Stimulated activated naive CD8-positive, alpha-beta T cell treated with anti-CD3 and anti-CD28 coated beads, Interleukin-15, amount 100 ng/mL, for 72 hours (primary cell): ENCODE results near the gene RNF145.
A peak's percentile ranks its signal among the peaks of the same experiment; 100 is the strongest.
"Not testable (repeated sequence)": the region's sequence is repeated elsewhere in the genome, so short reads cannot be mapped to it uniquely, and the experiment has no call there.

Experiments
- ATAC-seq: fragments of 150-1000 bp; cut with Tn5 transposase; 2 replicates; pipeline ENCODE4 v1.10.0; 2021; ENCODE audit warnings: mild to moderate bottlenecking, moderate library complexity
- DNase-seq, 2 donors: peaks; one replicate each; pipeline ENCODE4 v3.0.0; 2021 to 2022
- H3K27ac Mint-ChIP-seq, 2 donors: one replicate each; pipeline ENCODE4 v1.8.0; 2022; ENCODE audit warnings: mild to moderate bottlenecking in 2 of 2, mixed read lengths in 2 of 2, moderate library complexity in 2 of 2
- H3K27me3 Mint-ChIP-seq: one replicate; pipeline ENCODE4 v1.8.0; 2022; ENCODE audit warnings: mixed read lengths
- H3K4me1 Mint-ChIP-seq: one replicate; pipeline ENCODE4 v1.8.0; 2022; ENCODE audit warnings: mild to moderate bottlenecking, mixed read lengths
- H3K4me3 Mint-ChIP-seq, 2 donors: one replicate each; pipeline ENCODE4 v1.8.0; 2022; ENCODE audit warnings: mild to moderate bottlenecking in 2 of 2, mixed read lengths in 2 of 2, moderate library complexity in 1 of 2
- H3K9me3 Mint-ChIP-seq, 2 donors: one replicate each; pipeline ENCODE4 v1.8.0; 2022; ENCODE audit warnings: mixed read lengths in 2 of 2

RNF145 gene

GRCh38 chr5:159161361-159162214 is 47.8 kb downstream of the RNF145 start:
- Mint-ChIP-seq H3K4me1 (peaks cover 76% of the 10 kb centered on the region), H3K9me3 (no peaks in the 10 kb centered on the region), H3K4me3 (no peak overlapping the region), H3K27me3 (no peaks in the 10 kb centered on the region), H3K27ac (no peak overlapping the region)
- DNase-seq (no peak), ATAC-seq (no peak)

- H3K9me3 Mint-ChIP-seq, H3K27me3 Mint-ChIP-seq, ATAC-seq, H3K4me3 Mint-ChIP-seq, DNase-seq: not testable (repeated sequence)
- Mint-ChIP-seq H3K4me1 (peaks cover 63% of the 10 kb centered on the region), H3K27ac (peak overlapping the region; percentile 67 to 94)
Observed at GRCh38 chr5:159158553-159159091, 50.7 kb downstream of the RNF145 start.

GRCh38 chr5:159157552-159157951 is 51.8 kb downstream of the RNF145 start:
- no peaks in the 10 kb centered on the region for H3K27me3 Mint-ChIP-seq
- no peak overlapping the region for H3K4me3 Mint-ChIP-seq
- DNase-seq (no peak), ATAC-seq (no peak)
- H3K27ac Mint-ChIP-seq, result no peak overlapping the region
- H3K9me3 Mint-ChIP-seq, result no peaks in the 10 kb centered on the region
- H3K4me1 Mint-ChIP-seq, result peaks cover 52% of the 10 kb centered on the region

GRCh38 chr5:159156426-159157238 is 52.7 kb downstream of the RNF145 start:
- Mint-ChIP-seq H3K27ac (no peak overlapping the region), H3K9me3 (no peaks in the 10 kb centered on the region), H3K4me1 (peaks cover 47% of the 10 kb centered on the region), H3K4me3 (no peak overlapping the region), H3K27me3 (no peaks in the 10 kb centered on the region)
- DNase-seq, result peak in 1 of 2 donors; percentile 29
- ATAC-seq, result peak; percentile 85

GRCh38 chr5:159155960-159156359 is 53.4 kb downstream of the RNF145 start:
- ATAC-seq, result no peak
- peaks cover 2% of the 10 kb centered on the region for H3K27me3 Mint-ChIP-seq
- no peak for DNase-seq
- H3K9me3 Mint-ChIP-seq, result no peaks in the 10 kb centered on the region
- H3K4me3 Mint-ChIP-seq, result no peak overlapping the region
- no peak overlapping the region for H3K27ac Mint-ChIP-seq
- peaks cover 41% of the 10 kb centered on the region for H3K4me1 Mint-ChIP-seq

- no peak for ATAC-seq
- peaks cover 9% of the 10 kb centered on the region for H3K27me3 Mint-ChIP-seq
- H3K4me3 Mint-ChIP-seq, result no peak overlapping the region
Observed at GRCh38 chr5:159152876-159153275, 56.5 kb downstream of the RNF145 start.

GRCh38 chr5:159149085-159149484 is 60.3 kb downstream of the RNF145 start:
- Mint-ChIP-seq H3K9me3 (peaks cover 0 to 6% of the 10 kb centered on the region in 2 donors), H3K4me1 (no peaks in the 10 kb centered on the region), H3K27me3 (peaks cover 9% of the 10 kb centered on the region), H3K27ac (no peak overlapping the region), H3K4me3 (no peak overlapping the region)
- DNase-seq (no peak), ATAC-seq (no peak)

More at GRCh38 chr5:159152876-159153275, 56.5 kb downstream of the RNF145 start:
- Mint-ChIP-seq H3K4me1 (peaks cover 22% of the 10 kb centered on the region), H3K9me3 (no peaks in the 10 kb centered on the region), H3K27ac (no peak overlapping the region)
- no peak for DNase-seq

- ATAC-seq, result no peak
- Mint-ChIP-seq H3K27me3 (peaks cover 12% of the 10 kb centered on the region), H3K4me1 (no peaks in the 10 kb centered on the region), H3K4me3 (no peak overlapping the region), H3K27ac (no peak overlapping the region), H3K9me3 (peaks cover 0 to 6% of the 10 kb centered on the region in 2 donors)
- DNase-seq, result no peak
Observed at GRCh38 chr5:159147976-159148375, 61.4 kb downstream of the RNF145 start.

- DNase-seq, result no peak
- H3K4me1 Mint-ChIP-seq, result no peaks in the 10 kb centered on the region
- H3K4me3 Mint-ChIP-seq, result no peak overlapping the region
- no peak for ATAC-seq
- no peak overlapping the region for H3K27ac Mint-ChIP-seq
- peaks cover 23% of the 10 kb centered on the region for H3K27me3 Mint-ChIP-seq
- peaks cover 0 to 6% of the 10 kb centered on the region in 2 donors for H3K9me3 Mint-ChIP-seq
Observed at GRCh38 chr5:159146839-159147238, 62.5 kb downstream of the RNF145 start.

GRCh38 chr5:159145160-159145559 is 64.2 kb downstream of the RNF145 start:
- H3K27ac Mint-ChIP-seq, H3K9me3 Mint-ChIP-seq, H3K4me1 Mint-ChIP-seq, DNase-seq, H3K4me3 Mint-ChIP-seq, ATAC-seq: not testable (repeated sequence)
- H3K27me3 Mint-ChIP-seq, result peaks cover 22% of the 10 kb centered on the region

- Mint-ChIP-seq H3K27me3 (peaks cover 30% of the 10 kb centered on the region), H3K27ac (no peak overlapping the region), H3K4me3 (no peak overlapping the region), H3K9me3 (peaks cover 0 to 4% of the 10 kb centered on the region in 2 donors), H3K4me1 (no peaks in the 10 kb centered on the region)
- no peak for ATAC-seq
- no peak for DNase-seq
Observed at GRCh38 chr5:159139802-159140201, 69.6 kb downstream of the RNF145 start.

GRCh38 chr5:159135896-159136531 is 73.3 kb downstream of the RNF145 start:
- Mint-ChIP-seq H3K9me3 (no peaks in the 10 kb centered on the region), H3K27ac (no peak overlapping the region), H3K4me1 (no peaks in the 10 kb centered on the region), H3K27me3 (peaks cover 16% of the 10 kb centered on the region), H3K4me3 (no peak overlapping the region)
- ATAC-seq (no peak), DNase-seq (no peak)

GRCh38 chr5:159133041-159133741 is 76.2 kb downstream of the RNF145 start:
- no peak for DNase-seq
- Mint-ChIP-seq H3K4me3 (no peak overlapping the region), H3K27ac (no peak overlapping the region), H3K9me3 (no peaks in the 10 kb centered on the region), H3K4me1 (no peaks in the 10 kb centered on the region), H3K27me3 (peaks cover 9% of the 10 kb centered on the region)
- peak; percentile 56 for ATAC-seq

- H3K9me3 Mint-ChIP-seq, result no peaks in the 10 kb centered on the region
- peaks cover 6% of the 10 kb centered on the region for H3K27me3 Mint-ChIP-seq
- DNase-seq (no peak), ATAC-seq (no peak)
- no peaks in the 10 kb centered on the region for H3K4me1 Mint-ChIP-seq
- H3K27ac Mint-ChIP-seq, result no peak overlapping the region
- no peak overlapping the region for H3K4me3 Mint-ChIP-seq
Observed at GRCh38 chr5:159132429-159133040, 76.8 kb downstream of the RNF145 start.
